GM19035 (cell line): Measurements from ENCODE around the gene H1-8.
"Not testable (repeated sequence)": the region's sequence is repeated elsewhere in the genome, so short reads cannot be mapped to it uniquely, and the experiment has no call there.

Experiments
- ATAC-seq: cut with Tn5 transposase; IDR thresholded peaks from one replicate; pipeline ENCODE4 v1.9.1; 2021; ENCODE audit not compliant: unreplicated experiment

Gene H1-8

GRCh38 chr3:129514563-129514962, 28.4 kb upstream of the H1-8 start:
- ATAC-seq, result no peak

GRCh38 chr3:129515108-129515820, 27.7 kb upstream of the H1-8 start:
- ATAC-seq, result not testable (repeated sequence)

- ATAC-seq, result not testable (repeated sequence)
Observed at GRCh38 chr3:129515821-129516432, 27.0 kb upstream of the H1-8 start.

GRCh38 chr3:129517516-129517915, 25.5 kb upstream of the H1-8 start:
- ATAC-seq, result no peak

- no peak for ATAC-seq
Observed at GRCh38 chr3:129518038-129518561, 24.9 kb upstream of the H1-8 start.

- no peak for ATAC-seq
Observed at GRCh38 chr3:129518581-129518980, 24.4 kb upstream of the H1-8 start.

- no peak for ATAC-seq
Observed at GRCh38 chr3:129519449-129519848, 23.5 kb upstream of the H1-8 start.

GRCh38 chr3:129519896-129520715, 22.9 kb upstream of the H1-8 start:
- ATAC-seq, result no peak

GRCh38 chr3:129520960-129521359, 22.0 kb upstream of the H1-8 start:
- ATAC-seq, result no peak

- ATAC-seq, result no peak
Observed at GRCh38 chr3:129521611-129522010, 21.4 kb upstream of the H1-8 start.

GRCh38 chr3:129522953-129523352, 20.0 kb upstream of the H1-8 start:
- no peak for ATAC-seq

- no peak for ATAC-seq
Observed at GRCh38 chr3:129524081-129524480, 18.9 kb upstream of the H1-8 start.

- no peak for ATAC-seq
Observed at GRCh38 chr3:129525341-129525968, 17.5 kb upstream of the H1-8 start.

- ATAC-seq, result peak; percentile 80
Observed at GRCh38 chr3:129526121-129526900, 16.7 kb upstream of the H1-8 start.

GRCh38 chr3:129527262-129527661, 15.7 kb upstream of the H1-8 start:
- no peak for ATAC-seq

GRCh38 chr3:129528589-129529100, 14.3 kb upstream of the H1-8 start, which contains the start of gene RHO:
RHO (plus strand) TSS chr3:129528639; CDS start chr3:129528734, 95 bp downstream.
- no peak for ATAC-seq

GRCh38 chr3:129529436-129530210, 13.4 kb upstream of the H1-8 start:
- no peak for ATAC-seq

GRCh38 chr3:129530251-129530791, 12.7 kb upstream of the H1-8 start:
- no peak for ATAC-seq

- ATAC-seq, result no peak
Observed at GRCh38 chr3:129530821-129531220, 12.2 kb upstream of the H1-8 start.
